Naive thymus-derived CD4-positive, alpha-beta T cell (primary cell): Measurements from ENCODE around the gene NPHP4. TPM values are rescaled to one million over a fixed set of nuclear protein-coding genes. Genes with fewer than 3 reads are reported as not detected.

Experiments
- ATAC-seq: fragments of 150-1000 bp; cut with Tn5 transposase; 2 replicates; pipeline ENCODE4 v1.10.0; 2021; ENCODE audit warnings: mild to moderate bottlenecking, moderate library complexity
- CTCF ChIA-PET: fragments of 350-600 bp; sonication (Branson Sonifier 250); formaldehyde crosslinking; loops from one replicate; lab custom pipeline; 2021; ENCODE audit warnings: antibody characterized with exemption; lab: Charles Lee
- POLR2A ChIA-PET: fragments of 350-600 bp; sonication (Branson Sonifier 250); formaldehyde crosslinking; loops from one replicate; lab custom pipeline; 2021; ENCODE audit warnings: antibody characterized with exemption, inconsistent platforms; lab: Charles Lee
- DNase-seq, 9 donors: peaks; one replicate each; pipeline versions ENCODE4 v3.0.0 to v3.0.0-alpha.2; 2020 to 2022; ENCODE audit warnings: mixed read lengths in 1 of 9
- H3K27ac ChIP-seq: one replicate; pipeline ENCODE4 v1.7.0; 2013; ENCODE audit warnings: mild to moderate bottlenecking, low read depth, low read length, moderate library complexity
- H3K27me3 ChIP-seq, 2 donors: one replicate each; pipeline ENCODE4 v1.7.0; 2013; ENCODE audit warnings: low read length in 2 of 2, mild to moderate bottlenecking in 2 of 2, moderate library complexity in 2 of 2; ENCODE audit not compliant: control insufficient read depth in 2 of 2, insufficient read depth in 2 of 2
- H3K36me3 ChIP-seq, 3 experiments: 1 replicate in 2 of 3; 2 replicates in 1 of 3; pipeline ENCODE4 v1.7.0; 2013; ENCODE audit warnings: low read length in 3 of 3, mild to moderate bottlenecking in 3 of 3, moderate library complexity in 1 of 3; ENCODE audit not compliant: insufficient read depth in 3 of 3, control insufficient read depth in 2 of 3
- H3K4me1 ChIP-seq, 2 donors: one replicate each; pipeline ENCODE4 v1.7.0; 2013; ENCODE audit warnings: low read length in 2 of 2, mild to moderate bottlenecking in 2 of 2, moderate library complexity in 1 of 2; ENCODE audit not compliant: control insufficient read depth in 2 of 2, insufficient read depth in 2 of 2
- H3K4me3 ChIP-seq: 2 replicates; pipeline ENCODE4 v1.7.0; 2013; ENCODE audit warnings: mild to moderate bottlenecking, low read length
- H3K9me3 ChIP-seq, 3 experiments: 1 replicate in 2 of 3; 2 replicates in 1 of 3; pipeline ENCODE4 v1.7.0; 2013; ENCODE audit warnings: low read length in 3 of 3; ENCODE audit not compliant: control insufficient read depth in 2 of 3
- H3K27ac Mint-ChIP-seq, 9 donors: one replicate each; pipeline ENCODE4 v1.8.0; 2020 to 2022; ENCODE audit warnings: mixed read lengths in 9 of 9, mild to moderate bottlenecking in 8 of 9, moderate library complexity in 5 of 9, inconsistent platforms in 2 of 9
- H3K27me3 Mint-ChIP-seq, 5 donors: one replicate each; pipeline ENCODE4 v1.8.0; 2021 to 2022; ENCODE audit warnings: mixed read lengths in 5 of 5, mild to moderate bottlenecking in 1 of 5
- H3K36me3 Mint-ChIP-seq, 5 donors: one replicate each; pipeline ENCODE4 v1.8.0; 2020 to 2022; ENCODE audit warnings: mixed read lengths in 5 of 5, mild to moderate bottlenecking in 3 of 5, inconsistent platforms in 1 of 5
- H3K4me1 Mint-ChIP-seq, 7 donors: one replicate each; pipeline ENCODE4 v1.8.0; 2020 to 2022; ENCODE audit warnings: mixed read lengths in 7 of 7, mild to moderate bottlenecking in 3 of 7, inconsistent platforms in 1 of 7
- H3K4me3 Mint-ChIP-seq, 10 donors: one replicate each; pipeline ENCODE4 v1.8.0; 2020 to 2022; ENCODE audit warnings: mild to moderate bottlenecking in 10 of 10, mixed read lengths in 10 of 10, moderate library complexity in 6 of 10, inconsistent platforms in 2 of 10
- H3K9me3 Mint-ChIP-seq, 11 donors: one replicate each; pipeline ENCODE4 v1.8.0; 2020 to 2022; ENCODE audit warnings: mixed read lengths in 11 of 11, mild to moderate bottlenecking in 4 of 11, inconsistent platforms in 1 of 11, moderate library complexity in 1 of 11
- intact Hi-C, 2 donors: fragments of 100-400 bp; cut with micrococcal nuclease; formaldehyde crosslinking; loops; one replicate each; pipeline ENCODE4 v1.15.1; 2023
- polyA plus RNA-seq, 2 donors: library from polyadenylated mRNA; unstranded; fragments of 300-500 nt; fragmentation: Illumina TruSeq; gene quantifications; one replicate each; pipeline ENCODE4 v1.2.3, GENCODE V29; 2021
- total RNA-seq, 6 experiments: library from RNA in 5 of 6; stranded (reverse) in 5 of 6; gene quantifications; 1 replicate in 5 of 6; 2 replicates in 1 of 6; pipeline ENCODE4 v1.2.3 and lab custom pipeline; 2021 to 2026

Gene NPHP4
- total and polyA plus RNA-seq, 7 experiments from 2014 or later = 0.40 to 20.6 (median 9.2) TPM

DNA sequence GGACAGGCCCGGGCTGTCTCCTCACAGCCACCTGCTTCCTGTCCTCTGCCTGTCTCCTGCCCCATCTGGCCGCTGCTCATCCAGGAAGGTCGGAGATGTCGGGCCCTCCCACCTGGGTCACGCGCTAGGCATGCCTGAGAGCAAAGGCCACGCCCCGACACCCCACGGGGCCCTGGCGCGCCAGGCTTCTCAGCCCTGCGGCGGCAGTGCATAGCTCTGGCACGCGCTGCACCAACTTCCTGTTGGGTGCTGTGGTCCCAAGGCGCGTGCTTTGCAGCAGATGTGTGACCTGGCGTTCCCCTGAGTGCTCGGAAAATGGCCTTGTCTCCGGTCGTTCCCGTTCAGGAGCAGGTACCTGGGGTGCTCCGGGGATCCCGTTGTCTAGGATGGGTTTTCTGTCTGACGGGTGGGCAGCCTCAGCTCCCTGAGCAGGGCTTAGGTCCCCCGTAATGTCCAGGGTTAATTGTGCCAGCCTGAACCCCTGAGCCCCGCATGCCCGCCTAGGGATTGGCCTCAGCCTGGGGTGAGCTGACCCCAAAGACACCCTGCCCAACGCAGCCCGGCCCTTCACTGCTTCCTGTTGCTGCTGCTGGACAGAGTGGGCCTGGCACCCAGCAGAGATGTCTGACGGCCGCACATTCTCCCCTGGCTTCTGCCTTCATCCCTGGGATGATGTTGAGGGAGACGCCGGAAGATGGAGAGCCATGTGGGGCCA is 34.0 kb upstream of the NPHP4 start:
- POLR2A ChIA-PET = interaction anchor here (0.7 to 6.0 kb wide), 4 partner anchors 8 to 304 kb away, joined by 3 to 67 read pairs (median 4); partner anchors contain the start of genes NPHP4 and RPL22
- Histone ChIP-seq H3K27me3 (no peaks in the 10 kb centered on the region), H3K9me3 (no peaks in the 10 kb centered on the region), H3K27ac (peak overlapping the region; percentile 84), H3K4me1 (peaks cover 42 to 49% of the 10 kb centered on the region in 2 donors), H3K36me3 (peaks cover 0 to 6% (median 0%) of the 10 kb centered on the region in 3 experiments), H3K4me3 (peak overlapping the region; percentile 89)
- peak overlapping the region; percentile 88 to 99 (median 95) for H3K4me3 Mint-ChIP-seq
- intact Hi-C loops = loop anchor here (1.0 to 10.0 kb wide), 7 partner anchors 26 to 759 kb away; partner anchors contain the start of genes NPHP4 (in 2 of the 2), ACOT7 (in 1 of the 2), CAMTA1 (in 1 of the 2) and KLHL21 (in 1 of the 2)
- H3K27ac Mint-ChIP-seq = peak overlapping the region; percentile 87 to 98 (median 96)
- peaks cover 0 to 7% (median 0%) of the 10 kb centered on the region in 11 donors for H3K9me3 Mint-ChIP-seq
- H3K4me1 Mint-ChIP-seq = peaks cover 45 to 56% (median 51%) of the 10 kb centered on the region in 7 donors
- DNase-seq = peak; percentile 82 to 92 (median 89)
- H3K36me3 Mint-ChIP-seq = peaks cover 0 to 51% (median 8%) of the 10 kb centered on the region in 5 donors
- CTCF ChIA-PET = interaction anchor here (0.5 to 0.9 kb wide), 2 partner anchors 21 to 111 kb away, joined by 3 to 5 read pairs; no protein-coding TSS in a partner anchor
- ATAC-seq = peak; percentile 92
- H3K27me3 Mint-ChIP-seq = no peaks in the 10 kb centered on the region

DNA sequence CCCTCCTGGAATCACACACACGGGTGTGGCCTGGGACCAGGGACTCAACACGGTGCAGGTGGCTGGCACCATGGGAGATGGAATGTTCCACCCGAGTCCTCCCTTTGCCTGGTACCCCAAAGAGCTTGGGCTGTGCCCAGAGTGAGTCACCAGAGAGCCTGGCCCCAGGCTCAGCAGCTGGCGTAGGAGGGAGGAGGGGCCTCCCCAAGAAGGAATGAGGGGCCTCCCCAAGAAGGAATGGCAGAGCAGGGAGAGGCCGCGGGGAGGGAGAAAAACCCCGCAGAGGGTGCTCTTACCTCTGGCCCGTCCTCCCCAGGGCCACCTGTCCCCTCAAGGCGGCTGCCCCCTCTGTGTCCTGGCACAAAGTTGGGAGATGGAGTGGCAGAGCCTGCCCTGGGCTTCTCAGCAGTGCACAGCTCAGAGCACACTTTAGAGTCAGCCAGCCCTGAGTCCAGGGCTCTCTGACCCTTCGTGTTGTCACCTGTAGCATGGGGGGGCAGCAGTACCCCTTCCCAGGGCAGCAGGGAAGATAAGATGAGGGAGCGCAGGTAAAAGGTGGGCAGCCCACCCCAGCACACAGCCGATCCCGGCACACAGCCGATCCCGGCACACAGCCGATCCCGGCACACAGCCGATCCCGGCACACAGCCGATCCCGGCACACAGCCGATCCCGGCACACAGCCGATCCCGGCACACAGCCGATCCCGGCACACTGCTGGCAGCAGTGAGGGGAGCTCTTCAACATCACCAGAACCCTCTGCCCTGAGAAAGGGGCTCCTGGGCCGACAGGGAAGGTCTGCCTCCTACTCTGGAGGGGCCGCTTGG is 33.3 kb upstream of the NPHP4 start:
- H3K9me3 ChIP-seq = no peaks in the 10 kb centered on the region
- peak overlapping the region; percentile 84 for H3K27ac ChIP-seq
- peaks cover 0 to 6% (median 0%) of the 10 kb centered on the region in 3 experiments for H3K36me3 ChIP-seq
- Mint-ChIP-seq H3K27ac (peak overlapping the region; percentile 87 to 98 (median 96)), H3K4me3 (peak overlapping the region; percentile 88 to 99 (median 95)), H3K4me1 (peaks cover 38 to 49% (median 43%) of the 10 kb centered on the region in 7 donors), H3K27me3 (no peaks in the 10 kb centered on the region), H3K36me3 (peaks cover 0 to 44% (median 3%) of the 10 kb centered on the region in 5 donors), H3K9me3 (peaks cover 0 to 7% (median 0%) of the 10 kb centered on the region in 11 donors)
- ATAC-seq (no peak), DNase-seq (no peak)
- CTCF ChIA-PET = interaction anchor here (0.9 kb wide), 1 partner anchor 110 kb away, joined by 3 read pairs; no protein-coding TSS in a partner anchor
- intact Hi-C loops = loop anchor here (1.0 to 10.0 kb wide), 7 partner anchors 27 to 759 kb away; partner anchors contain the start of genes NPHP4 (in 2 of the 2), ACOT7 (in 1 of the 2), CAMTA1 (in 1 of the 2) and KLHL21 (in 1 of the 2)
- POLR2A ChIA-PET = interaction anchor here (0.7 to 6.0 kb wide), 4 partner anchors 9 to 303 kb away, joined by 3 to 67 read pairs (median 4); partner anchors contain the start of genes NPHP4 and RPL22
- peaks cover 35 to 42% of the 10 kb centered on the region in 2 donors for H3K4me1 ChIP-seq
- H3K4me3 ChIP-seq = peak overlapping the region; percentile 89
- H3K27me3 ChIP-seq = no peaks in the 10 kb centered on the region

DNA sequence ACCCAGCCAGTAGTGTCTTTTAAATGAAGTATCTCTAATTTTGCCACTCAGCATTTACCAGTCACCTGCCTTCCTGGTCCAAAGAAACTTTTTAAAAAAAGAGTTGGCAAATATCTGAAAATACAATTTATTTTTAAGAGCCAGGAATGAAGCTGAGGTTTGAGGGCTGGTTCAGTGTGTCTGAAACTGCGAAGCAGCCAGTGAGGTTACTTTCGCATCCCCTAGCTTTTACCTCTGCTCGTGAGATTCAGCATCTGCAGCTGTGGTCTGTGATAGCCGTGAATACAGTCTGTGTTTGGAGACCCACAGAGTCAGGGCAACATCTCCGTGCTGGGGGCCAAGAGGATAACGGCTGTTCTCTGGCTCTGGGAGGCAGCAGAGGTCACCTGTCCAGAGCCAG is 32.2 kb upstream of the NPHP4 start:
- Histone ChIP-seq H3K4me3 (no peak overlapping the region), H3K9me3 (no peaks in the 10 kb centered on the region), H3K36me3 (peaks cover 0 to 3% (median 0%) of the 10 kb centered on the region in 3 experiments), H3K27me3 (no peaks in the 10 kb centered on the region), H3K27ac (no peak overlapping the region), H3K4me1 (peaks cover 24 to 31% of the 10 kb centered on the region in 2 donors)
- no peak for DNase-seq
- Mint-ChIP-seq H3K36me3 (peaks cover 0 to 38% (median 0%) of the 10 kb centered on the region in 5 donors), H3K4me3 (peak overlapping the region in 2 of 10 donors; percentile 16 to 95), H3K27me3 (no peaks in the 10 kb centered on the region), H3K9me3 (peaks cover 0 to 7% (median 0%) of the 10 kb centered on the region in 11 donors), H3K27ac (no peak overlapping the region), H3K4me1 (peaks cover 27 to 38% (median 32%) of the 10 kb centered on the region in 7 donors)
- ChIA-PET CTCF (no interaction called here), POLR2A (interaction anchor here (6.0 kb wide), 1 partner anchor 31 kb away, joined by 67 read pairs; the partner anchor contains the start of gene NPHP4)
- intact Hi-C loops = loop anchor here (10.0 kb wide), 2 partner anchors 50 to 760 kb away; partner anchors contain the start of gene CAMTA1 (in 1 of the 2)
- no peak for ATAC-seq

DNA sequence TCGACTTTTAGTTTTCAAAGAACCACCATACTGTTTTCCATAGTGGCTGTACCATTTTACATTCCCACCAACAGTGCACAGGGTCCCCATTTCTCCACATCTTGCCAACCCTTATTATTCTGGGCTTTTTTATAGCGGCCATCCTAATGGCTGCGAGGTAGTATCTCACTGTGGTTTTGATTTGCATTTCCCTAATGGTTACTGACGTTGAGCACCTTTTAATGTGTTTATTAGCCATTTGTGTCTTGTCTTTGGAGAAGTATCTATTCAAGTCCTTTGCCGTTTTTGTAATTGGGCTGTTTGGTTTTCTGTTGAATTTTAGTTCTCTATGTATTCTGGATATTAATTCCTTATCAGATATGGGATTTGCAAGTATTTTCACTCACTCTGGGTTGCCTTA is 31.1 kb upstream of the NPHP4 start:
- Histone ChIP-seq H3K27me3 (no peaks in the 10 kb centered on the region), H3K27ac (no peak overlapping the region), H3K36me3 (no peaks in the 10 kb centered on the region), H3K4me1 (peaks cover 15 to 20% of the 10 kb centered on the region in 2 donors), H3K9me3 (no peaks in the 10 kb centered on the region), H3K4me3 (no peak overlapping the region)
- intact Hi-C loops = loop anchor here (10.0 kb wide), 2 partner anchors 49 to 761 kb away; partner anchors contain the start of gene CAMTA1 (in 1 of the 2)
- ChIA-PET POLR2A (interaction anchor here (0.7 kb wide), 1 partner anchor 51 kb away, joined by 8 read pairs; no protein-coding TSS in a partner anchor), CTCF (no interaction called here)
- no peak for ATAC-seq
- H3K4me1 Mint-ChIP-seq = peaks cover 19 to 29% (median 23%) of the 10 kb centered on the region in 7 donors
- peaks cover 0 to 32% (median 0%) of the 10 kb centered on the region in 5 donors for H3K36me3 Mint-ChIP-seq
- H3K27ac Mint-ChIP-seq = no peak overlapping the region
- no peaks in the 10 kb centered on the region for H3K27me3 Mint-ChIP-seq
- H3K9me3 Mint-ChIP-seq = peaks cover 0 to 7% (median 0%) of the 10 kb centered on the region in 11 donors
- DNase-seq = no peak
- no peak overlapping the region for H3K4me3 Mint-ChIP-seq

DNA sequence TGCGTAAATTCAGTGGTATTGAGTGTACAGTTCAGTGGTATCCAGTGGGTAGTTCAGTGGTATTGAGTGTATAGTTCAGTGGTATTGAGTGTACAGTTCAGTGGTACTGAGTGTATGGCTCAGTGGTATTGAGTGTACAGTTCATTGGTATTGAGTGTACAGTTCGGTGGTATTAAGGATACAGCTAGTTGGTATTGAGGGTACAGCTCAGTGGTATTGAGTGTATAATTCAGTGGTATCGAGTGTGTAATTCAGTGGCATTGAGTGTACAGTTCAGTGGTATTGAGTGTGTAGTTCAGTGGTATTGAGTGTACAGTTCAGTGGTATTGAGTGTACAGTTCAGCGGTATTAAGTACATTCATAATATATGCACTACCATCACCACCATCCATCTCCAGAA is 30.0 kb upstream of the NPHP4 start:
- no peak overlapping the region for H3K27ac ChIP-seq
- no peak for DNase-seq
- Mint-ChIP-seq H3K36me3 (peaks cover 0 to 22% (median 0%) of the 10 kb centered on the region in 5 donors), H3K4me3 (no peak overlapping the region), H3K9me3 (peaks cover 0 to 7% (median 0%) of the 10 kb centered on the region in 11 donors), H3K27me3 (no peaks in the 10 kb centered on the region), H3K27ac (no peak overlapping the region), H3K4me1 (peaks cover 7 to 17% (median 14%) of the 10 kb centered on the region in 7 donors)
- H3K9me3 ChIP-seq = no peaks in the 10 kb centered on the region
- no peaks in the 10 kb centered on the region for H3K36me3 ChIP-seq
- H3K4me3 ChIP-seq = no peak overlapping the region
- intact Hi-C loops = loop anchor here (10.0 kb wide), 2 partner anchors 47 to 763 kb away; partner anchors contain the start of gene CAMTA1 (in 1 of the 2)
- CTCF ChIA-PET = interaction anchor here (1.0 kb wide), 1 partner anchor 28 kb away, joined by 4 read pairs; no protein-coding TSS in a partner anchor
- no peak for ATAC-seq
- H3K4me1 ChIP-seq = peaks cover 6 to 12% of the 10 kb centered on the region in 2 donors
- no peaks in the 10 kb centered on the region for H3K27me3 ChIP-seq
- POLR2A ChIA-PET = no interaction called here
